ENCODE data around the gene JADE2.

JADE2 gene

DNA sequence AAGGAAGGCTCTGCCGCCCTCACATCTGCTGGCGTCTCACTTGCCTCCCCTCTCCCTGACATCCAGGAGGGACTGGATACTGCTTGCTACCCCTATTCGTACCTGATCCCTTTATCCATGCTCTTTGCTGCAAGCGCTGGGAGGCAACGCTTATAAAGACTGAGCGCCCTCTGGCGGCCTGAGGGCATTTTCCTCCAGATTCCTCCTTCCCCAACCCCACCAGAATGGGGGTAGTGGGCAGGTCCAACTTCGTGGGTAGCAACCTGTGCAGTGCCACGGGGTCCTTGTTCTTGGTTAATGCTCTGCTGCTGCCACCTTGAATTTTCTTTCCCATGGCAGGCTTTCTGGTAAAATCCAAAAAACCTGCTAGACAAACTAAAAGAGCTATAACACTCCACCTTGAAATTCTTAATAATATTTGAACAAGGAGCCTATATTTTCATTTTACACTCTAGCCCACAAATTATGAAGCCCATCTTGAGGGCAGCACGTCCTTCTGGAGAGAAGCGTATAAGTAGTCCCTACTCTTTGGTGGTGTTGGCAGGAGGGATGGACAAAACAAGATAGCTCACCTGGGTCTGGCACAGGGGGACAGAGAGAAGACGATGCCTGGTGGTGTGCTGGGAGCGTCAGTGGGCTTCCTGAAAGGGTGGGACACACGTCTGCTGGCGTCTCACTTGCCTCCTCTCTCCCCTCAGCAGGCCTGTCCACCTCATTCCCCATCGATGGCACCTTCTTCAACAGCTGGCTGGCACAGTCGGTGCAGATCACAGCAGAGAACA, 52.5 kb downstream of the JADE2 start:
- TF ChIP-seq, protein P1, sequence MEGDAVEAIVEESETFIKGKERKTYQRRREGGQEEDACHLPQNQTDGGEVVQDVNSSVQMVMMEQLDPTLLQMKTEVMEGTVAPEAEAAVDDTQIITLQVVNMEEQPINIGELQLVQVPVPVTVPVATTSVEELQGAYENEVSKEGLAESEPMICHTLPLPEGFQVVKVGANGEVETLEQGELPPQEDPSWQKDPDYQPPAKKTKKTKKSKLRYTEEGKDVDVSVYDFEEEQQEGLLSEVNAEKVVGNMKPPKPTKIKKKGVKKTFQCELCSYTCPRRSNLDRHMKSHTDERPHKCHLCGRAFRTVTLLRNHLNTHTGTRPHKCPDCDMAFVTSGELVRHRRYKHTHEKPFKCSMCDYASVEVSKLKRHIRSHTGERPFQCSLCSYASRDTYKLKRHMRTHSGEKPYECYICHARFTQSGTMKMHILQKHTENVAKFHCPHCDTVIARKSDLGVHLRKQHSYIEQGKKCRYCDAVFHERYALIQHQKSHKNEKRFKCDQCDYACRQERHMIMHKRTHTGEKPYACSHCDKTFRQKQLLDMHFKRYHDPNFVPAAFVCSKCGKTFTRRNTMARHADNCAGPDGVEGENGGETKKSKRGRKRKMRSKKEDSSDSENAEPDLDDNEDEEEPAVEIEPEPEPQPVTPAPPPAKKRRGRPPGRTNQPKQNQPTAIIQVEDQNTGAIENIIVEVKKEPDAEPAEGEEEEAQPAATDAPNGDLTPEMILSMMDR (IDR thresholded peaks at IDR 0.05; ENCODE audit: low read depth, low read length, missing control alignments) = peak; percentile 84
- H3K4me3 ChIP-seq (ENCODE audit: low read depth, low read length) = no peak overlapping the region
- DNase-seq (ENCODE audit: low read depth) = no peak

DNA sequence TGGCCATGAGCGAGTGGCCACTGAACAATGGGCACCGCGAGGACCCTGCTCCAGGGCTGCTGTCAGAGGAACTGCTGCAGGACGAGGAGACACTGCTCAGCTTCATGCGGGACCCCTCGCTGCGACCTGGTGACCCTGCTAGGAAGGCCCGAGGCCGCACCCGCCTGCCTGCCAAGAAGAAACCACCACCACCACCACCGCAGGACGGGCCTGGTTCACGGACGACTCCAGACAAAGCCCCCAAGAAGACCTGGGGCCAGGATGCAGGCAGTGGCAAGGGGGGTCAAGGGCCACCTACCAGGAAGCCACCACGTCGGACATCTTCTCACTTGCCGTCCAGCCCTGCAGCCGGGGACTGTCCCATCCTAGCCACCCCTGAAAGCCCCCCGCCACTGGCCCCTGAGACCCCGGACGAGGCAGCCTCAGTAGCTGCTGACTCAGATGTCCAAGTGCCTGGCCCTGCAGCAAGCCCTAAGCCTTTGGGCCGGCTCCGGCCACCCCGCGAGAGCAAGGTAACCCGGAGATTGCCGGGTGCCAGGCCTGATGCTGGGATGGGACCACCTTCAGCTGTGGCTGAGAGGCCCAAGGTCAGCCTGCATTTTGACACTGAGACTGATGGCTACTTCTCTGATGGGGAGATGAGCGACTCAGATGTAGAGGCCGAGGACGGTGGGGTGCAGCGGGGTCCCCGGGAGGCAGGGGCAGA, 53.3 kb downstream of the JADE2 start:
- DNase-seq (ENCODE audit: low read depth) = no peak
- no peak overlapping the region for H3K4me3 ChIP-seq (ENCODE audit: low read depth, low read length)
- TF ChIP-seq, protein P1 (IDR thresholded peaks at IDR 0.05; ENCODE audit: low read depth, low read length, missing control alignments) = no peak

DNA sequence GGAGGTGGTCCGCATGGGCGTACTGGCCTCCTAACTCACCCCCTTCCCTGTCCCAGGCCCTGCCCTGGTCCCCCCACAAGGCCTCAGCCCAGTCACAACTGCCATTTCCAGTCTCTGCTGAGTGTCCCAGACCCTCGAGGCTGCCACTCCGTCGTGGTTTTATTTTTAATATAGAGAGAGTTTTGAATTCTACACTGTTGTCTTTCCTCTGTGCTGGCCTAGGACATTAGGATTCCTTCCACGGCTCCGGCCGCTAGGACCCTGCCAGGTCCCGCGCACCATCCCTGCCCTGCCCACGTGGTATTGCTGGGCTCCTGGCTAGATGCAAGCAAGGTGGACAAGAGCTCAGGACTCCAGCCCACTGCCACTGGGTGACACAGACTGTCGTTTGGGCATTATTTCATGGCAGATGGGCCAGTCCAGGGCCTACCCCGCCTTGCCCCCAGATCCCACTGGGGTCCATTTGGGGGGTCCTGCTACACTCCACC, 53.9 kb downstream of the JADE2 start:
- TF ChIP-seq, protein P1 (IDR thresholded peaks at IDR 0.05; ENCODE audit: low read depth, low read length, missing control alignments) = no peak
- DNase-seq (ENCODE audit: low read depth) = no peak
- H3K4me3 ChIP-seq (ENCODE audit: low read depth, low read length) = no peak overlapping the region

DNA sequence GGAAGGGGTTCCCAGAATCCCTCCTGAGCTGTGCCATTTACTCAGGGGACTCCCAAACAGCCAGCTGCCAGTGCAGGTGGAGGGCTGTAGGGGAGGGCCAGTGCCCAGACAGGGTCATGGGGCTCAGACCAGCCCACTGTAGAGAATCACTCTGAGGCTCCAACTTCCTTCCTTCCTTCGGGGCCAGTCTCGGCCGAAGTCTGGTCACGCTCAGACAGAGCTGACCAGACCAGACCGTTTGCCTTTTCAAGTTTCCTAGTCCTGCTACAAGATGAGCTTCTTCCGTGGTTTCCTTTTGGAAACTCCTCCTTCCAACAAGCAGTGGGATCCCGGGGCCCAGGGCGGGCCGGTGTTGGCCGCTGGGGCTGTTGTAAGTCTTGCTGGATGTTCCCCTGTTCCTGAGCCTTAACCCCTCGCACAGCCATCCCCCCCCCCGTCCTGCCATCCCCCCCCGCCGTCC, 54.6 kb downstream of the JADE2 start:
- no peak for DNase-seq (ENCODE audit: low read depth)
- TF ChIP-seq, protein P1 (IDR thresholded peaks at IDR 0.05; ENCODE audit: low read depth, low read length, missing control alignments) = no peak
- no peak overlapping the region for H3K4me3 ChIP-seq (ENCODE audit: low read depth, low read length)

DNA sequence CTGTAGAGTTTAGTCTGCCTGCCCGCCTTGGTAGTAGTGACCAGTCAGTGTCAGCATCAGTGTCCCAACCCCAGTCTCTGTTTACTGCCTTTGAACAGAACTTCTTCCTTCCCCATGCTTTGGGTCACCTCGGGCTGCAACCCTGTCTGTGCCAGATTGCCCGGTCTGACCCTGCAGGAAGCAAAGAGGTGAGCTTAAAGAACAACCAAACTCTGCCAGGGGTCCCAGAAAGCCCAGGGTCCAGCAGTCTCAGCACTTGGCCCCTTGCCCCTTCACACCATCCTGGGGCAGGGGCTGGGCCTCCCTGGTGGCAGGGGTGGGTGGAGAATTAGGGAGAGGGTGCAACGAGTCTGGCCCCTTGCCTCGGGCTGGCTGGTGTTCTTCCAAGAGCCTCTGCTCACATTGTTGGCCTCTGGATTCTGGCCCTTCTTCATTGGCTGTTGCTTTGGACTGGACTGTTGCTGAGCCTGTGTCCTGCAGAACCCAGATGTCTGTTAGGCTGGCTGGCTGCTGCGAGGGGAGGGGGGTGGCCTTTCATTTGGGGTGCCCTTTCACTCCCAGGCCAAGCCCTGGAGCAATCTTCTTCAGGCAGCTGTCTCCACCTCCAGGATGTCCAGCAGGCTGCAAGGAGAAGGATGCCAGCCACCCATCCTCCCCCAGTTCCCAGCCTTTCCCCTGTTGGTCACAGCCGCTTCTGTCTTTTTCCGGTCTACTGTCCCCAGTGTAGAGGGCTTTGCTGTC, 55.9 kb downstream of the JADE2 start:
- TF ChIP-seq, protein P1 (IDR thresholded peaks at IDR 0.05; ENCODE audit: low read depth, low read length, missing control alignments) = no peak
- H3K4me3 ChIP-seq (ENCODE audit: low read depth, low read length) = no peak overlapping the region
- DNase-seq (ENCODE audit: low read depth) = no peak

DNA sequence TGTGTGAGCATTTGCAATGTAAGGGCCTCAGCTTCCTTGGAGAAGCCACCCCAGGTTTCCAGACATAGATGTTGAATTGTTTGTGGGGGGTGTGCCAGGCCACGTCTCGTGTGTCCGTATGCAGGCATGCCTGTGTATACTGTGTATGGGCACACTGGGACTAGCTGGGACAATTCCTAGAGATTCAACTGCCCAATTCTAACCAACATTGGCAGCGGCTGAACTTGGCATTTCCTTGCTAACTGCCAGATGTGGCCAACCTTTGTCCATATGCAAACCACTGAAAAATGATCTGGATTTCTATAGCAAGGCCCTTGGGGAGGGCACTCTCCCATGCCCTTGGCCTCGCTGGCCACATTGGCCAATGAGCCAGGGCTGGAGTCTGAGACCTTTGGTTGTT, 56.8 kb downstream of the JADE2 start:
- TF ChIP-seq, protein P1 (IDR thresholded peaks at IDR 0.05; ENCODE audit: low read depth, low read length, missing control alignments) = no peak
- no peak overlapping the region for H3K4me3 ChIP-seq (ENCODE audit: low read depth, low read length)
- no peak for DNase-seq (ENCODE audit: low read depth)
